DOHH2 (cell line): ENCODE results near the gene GLI1.

ENCODE experiments used
- H3F3A ChIP-seq: fragments of 200-600 bp; sonication (generic), shearing (Covaris generic); 2 replicates; pipeline ENCODE4 v1.6.0; 2016; ENCODE audit warnings: antibody characterized with exemption, mild to moderate bottlenecking; ENCODE audit not compliant: control insufficient read depth, insufficient read depth
- H3K27ac ChIP-seq: fragments of 200-600 bp; sonication (generic); 2 replicates; pipeline ENCODE4 v1.5.1; 2014; ENCODE audit warnings: low read depth, mild to moderate bottlenecking, low read length, moderate library complexity
- H3K27me3 ChIP-seq: fragments of 200-600 bp; sonication (generic); 2 replicates; pipeline ENCODE4 v1.6.1; 2014; ENCODE audit warnings: mild to moderate bottlenecking, low read length, mixed read lengths; ENCODE audit not compliant: control insufficient read depth
- H3K36me3 ChIP-seq: fragments of 200-600 bp; sonication (generic); 2 replicates; pipeline ENCODE4 v1.6.1; 2014; ENCODE audit warnings: mild to moderate bottlenecking, low read length, moderate library complexity, mixed read lengths; ENCODE audit not compliant: control insufficient read depth
- H3K4me1 ChIP-seq: fragments of 200-600 bp; sonication (generic); 2 replicates; pipeline ENCODE4 v1.6.1; 2014; ENCODE audit warnings: mild to moderate bottlenecking, low read length, mixed read lengths; ENCODE audit not compliant: control insufficient read depth
- H3K4me2 ChIP-seq: fragments of 200-600 bp; sonication (generic); 2 replicates; pipeline ENCODE4 v1.6.0; 2014; ENCODE audit warnings: mild to moderate bottlenecking, low read length, moderate library complexity
- H3K4me3 ChIP-seq: fragments of 200-600 bp; sonication (generic); 2 replicates; pipeline ENCODE4 v1.5.1; 2014; ENCODE audit warnings: mild to moderate bottlenecking, low read length, mixed read lengths
- H3K79me2 ChIP-seq: fragments of 200-600 bp; sonication (generic); 2 replicates; pipeline ENCODE4 v1.6.1; 2014; ENCODE audit warnings: mild to moderate bottlenecking, low read length, mixed read lengths; ENCODE audit not compliant: control insufficient read depth
- H3K9me2 ChIP-seq: fragments of 200-600 bp; sonication (generic); replicated peaks from 2 replicates; pipeline ENCODE4 v1.6.1; 2014; ENCODE audit warnings: mild to moderate bottlenecking, low read length, mixed read lengths; ENCODE audit not compliant: control insufficient read depth
- H3K9me3 ChIP-seq: fragments of 200-600 bp; sonication (generic); 2 replicates; pipeline ENCODE4 v1.6.1; 2014; ENCODE audit warnings: antibody characterized with exemption, low read length, mixed read lengths; ENCODE audit not compliant: control insufficient read depth, insufficient read depth
- H4K20me1 ChIP-seq: fragments of 200-600 bp; sonication (generic); 2 replicates; pipeline ENCODE4 v1.6.0; 2014; ENCODE audit warnings: low read depth, mild to moderate bottlenecking, antibody characterized with exemption, low read length, moderate library complexity; ENCODE audit not compliant: control insufficient read depth, insufficient read depth
- EZH2phosphoT487 ChIP-seq: fragments of 200-600 bp; sonication (generic); IDR thresholded peaks from 2 replicates; pipeline ENCODE4 v1.6.1; 2017; ENCODE audit warnings: borderline replicate concordance, mild to moderate bottlenecking, antibody characterized with exemption, low read length, moderate library complexity, mixed read lengths
- TF ChIP-seq, protein P1 (sequence below): fragments of 200-600 bp; sonication (generic); IDR thresholded peaks from one replicate; pipeline ENCODE4 v1.5.1; 2014; ENCODE audit warnings: antibody characterized with exemption, mild to moderate bottlenecking, low read depth, low read length; ENCODE audit not compliant: poor library complexity, severe bottlenecking

The GLI1 gene

DNA sequence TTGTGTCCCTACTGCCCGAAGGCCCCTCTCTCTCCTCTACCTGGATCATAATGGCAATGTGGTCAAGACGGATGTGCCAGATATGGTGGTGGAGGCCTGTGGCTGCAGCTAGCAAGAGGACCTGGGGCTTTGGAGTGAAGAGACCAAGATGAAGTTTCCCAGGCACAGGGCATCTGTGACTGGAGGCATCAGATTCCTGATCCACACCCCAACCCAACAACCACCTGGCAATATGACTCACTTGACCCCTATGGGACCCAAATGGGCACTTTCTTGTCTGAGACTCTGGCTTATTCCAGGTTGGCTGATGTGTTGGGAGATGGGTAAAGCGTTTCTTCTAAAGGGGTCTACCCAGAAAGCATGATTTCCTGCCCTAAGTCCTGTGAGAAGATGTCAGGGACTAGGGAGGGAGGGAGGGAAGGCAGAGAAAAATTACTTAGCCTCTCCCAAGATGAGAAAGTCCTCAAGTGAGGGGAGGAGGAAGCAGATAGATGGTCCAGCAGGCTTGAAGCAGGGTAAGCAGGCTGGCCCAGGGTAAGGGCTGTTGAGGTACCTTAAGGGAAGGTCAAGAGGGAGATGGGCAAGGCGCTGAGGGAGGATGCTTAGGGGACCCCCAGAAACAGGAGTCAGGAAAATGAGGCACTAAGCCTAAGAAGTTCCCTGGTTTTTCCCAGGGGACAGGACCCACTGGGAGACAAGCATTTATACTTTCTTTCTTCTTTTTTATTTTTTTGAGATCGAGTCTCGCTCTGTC is 2.7 kb upstream of the GLI1 start:
- Histone ChIP-seq H3F3A (peaks cover 19% of the 10 kb centered on the region; the same call in 1 of the 2 replicates), H3K9me3 (no peaks in the 10 kb centered on the region), H3K4me2 (no peak overlapping the region), H3K27ac (no peak overlapping the region), H3K79me2 (no peaks in the 10 kb centered on the region), H3K36me3 (no peaks in the 10 kb centered on the region), H3K9me2 (no peaks in the 10 kb centered on the region), H3K4me1 (peaks cover 53% of the 10 kb centered on the region), H3K27me3 (peaks cover 5% of the 10 kb centered on the region; the same call in 1 of the 2 replicates), H3K4me3 (no peak overlapping the region), H4K20me1 (no peaks in the 10 kb centered on the region)
- no peak for TF ChIP-seq EZH2phosphoT487
- TF ChIP-seq, protein P1, sequence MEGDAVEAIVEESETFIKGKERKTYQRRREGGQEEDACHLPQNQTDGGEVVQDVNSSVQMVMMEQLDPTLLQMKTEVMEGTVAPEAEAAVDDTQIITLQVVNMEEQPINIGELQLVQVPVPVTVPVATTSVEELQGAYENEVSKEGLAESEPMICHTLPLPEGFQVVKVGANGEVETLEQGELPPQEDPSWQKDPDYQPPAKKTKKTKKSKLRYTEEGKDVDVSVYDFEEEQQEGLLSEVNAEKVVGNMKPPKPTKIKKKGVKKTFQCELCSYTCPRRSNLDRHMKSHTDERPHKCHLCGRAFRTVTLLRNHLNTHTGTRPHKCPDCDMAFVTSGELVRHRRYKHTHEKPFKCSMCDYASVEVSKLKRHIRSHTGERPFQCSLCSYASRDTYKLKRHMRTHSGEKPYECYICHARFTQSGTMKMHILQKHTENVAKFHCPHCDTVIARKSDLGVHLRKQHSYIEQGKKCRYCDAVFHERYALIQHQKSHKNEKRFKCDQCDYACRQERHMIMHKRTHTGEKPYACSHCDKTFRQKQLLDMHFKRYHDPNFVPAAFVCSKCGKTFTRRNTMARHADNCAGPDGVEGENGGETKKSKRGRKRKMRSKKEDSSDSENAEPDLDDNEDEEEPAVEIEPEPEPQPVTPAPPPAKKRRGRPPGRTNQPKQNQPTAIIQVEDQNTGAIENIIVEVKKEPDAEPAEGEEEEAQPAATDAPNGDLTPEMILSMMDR: no peak

- H4K20me1 ChIP-seq: no peaks in the 10 kb centered on the region
- peaks cover 5% of the 10 kb centered on the region; the same call in 1 of the 2 replicates for H3K27me3 ChIP-seq
- H3K4me3 ChIP-seq: peak overlapping the region; percentile 83
- no peak for TF ChIP-seq EZH2phosphoT487
- TF ChIP-seq, protein P1: no peak
- no peaks in the 10 kb centered on the region for H3K36me3 ChIP-seq
- no peaks in the 10 kb centered on the region for H3K9me3 ChIP-seq
- H3K9me2 ChIP-seq: no peaks in the 10 kb centered on the region
- peak overlapping the region; percentile 75 for H3K27ac ChIP-seq
- peaks cover 53% of the 10 kb centered on the region for H3K4me1 ChIP-seq
- peaks cover 19% of the 10 kb centered on the region; the same call in 1 of the 2 replicates for H3F3A ChIP-seq
- H3K79me2 ChIP-seq: no peaks in the 10 kb centered on the region
- H3K4me2 ChIP-seq: peak overlapping the region; percentile 92
Observed at GRCh38 chr12:57458665-57459054, 925 bp upstream of the GLI1 start.

DNA sequence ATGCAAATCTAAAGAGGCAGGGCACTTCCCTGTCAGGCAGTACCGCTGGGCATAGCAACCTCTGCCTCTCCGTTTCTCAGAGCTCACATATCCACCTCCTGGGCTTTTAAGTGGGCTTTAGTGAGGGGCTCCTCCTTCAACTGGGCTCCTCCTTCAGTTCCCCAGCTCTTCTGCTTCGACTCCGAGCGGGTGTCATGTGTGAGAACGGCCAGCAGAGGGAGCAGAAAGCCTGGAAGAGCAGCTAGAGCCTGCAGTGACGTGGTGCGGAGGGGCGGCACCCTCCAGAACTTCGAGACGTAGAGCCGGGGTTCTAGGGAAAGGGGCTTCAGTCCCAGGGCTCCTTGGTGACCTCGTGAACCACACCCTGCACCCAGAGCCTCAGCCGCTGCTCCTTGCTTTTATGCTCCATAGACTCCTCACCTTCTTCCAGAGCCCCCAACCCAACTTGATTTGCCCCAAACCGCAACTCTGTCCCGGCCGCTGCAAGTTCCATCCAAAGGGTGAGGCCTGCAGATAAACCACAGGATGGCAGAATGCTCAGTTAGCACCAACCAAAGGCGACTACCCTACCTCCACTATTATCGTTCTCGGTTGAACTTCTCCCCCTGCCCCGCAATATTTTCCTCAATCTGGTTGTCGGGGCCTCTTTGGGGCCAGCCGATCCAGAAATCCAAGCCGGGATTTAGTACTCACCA is 383 bp upstream of the GLI1 start:
- H3K9me2 ChIP-seq: no peaks in the 10 kb centered on the region
- H3K36me3 ChIP-seq: no peaks in the 10 kb centered on the region
- no peak for TF ChIP-seq EZH2phosphoT487
- TF ChIP-seq, protein P1: peak; percentile 98
- peak overlapping the region; percentile 75 for H3K27ac ChIP-seq
- H3K4me3 ChIP-seq: peak overlapping the region; percentile 83
- no peaks in the 10 kb centered on the region for H3K9me3 ChIP-seq
- H3K4me1 ChIP-seq: peaks cover 53% of the 10 kb centered on the region
- no peaks in the 10 kb centered on the region for H3K79me2 ChIP-seq
- H3K4me2 ChIP-seq: peak overlapping the region; percentile 92
- H4K20me1 ChIP-seq: no peaks in the 10 kb centered on the region
- peaks cover 5% of the 10 kb centered on the region; the same call in 1 of the 2 replicates for H3K27me3 ChIP-seq
- peaks cover 19% of the 10 kb centered on the region; the same call in 1 of the 2 replicates for H3F3A ChIP-seq
